Smooth muscle cell (in vitro differentiated cells): ENCODE results near the gene INSC. TPM values are rescaled to one million over a fixed set of nuclear protein-coding genes. Genes with fewer than 3 reads are reported as not detected.

ENCODE experiments used
- DNase-seq: peaks from one replicate; lab custom pipeline; 2025; ENCODE audit not compliant: unreplicated experiment; lab: John Stamatoyannopoulos, UW
- H2AFZ ChIP-seq: fragments of 200-600 bp; sonication (generic); 2 replicates; pipeline ENCODE4 v1.6.0; 2016; ENCODE audit warnings: antibody characterized with exemption, low read depth, mild to moderate bottlenecking
- H3F3A ChIP-seq: fragments of 200-600 bp; sonication (generic); 2 replicates; pipeline ENCODE4 v1.6.0; 2017; ENCODE audit warnings: antibody characterized with exemption, low read depth
- H3K27ac ChIP-seq: fragments of 200-600 bp; sonication (generic); 2 replicates; pipeline ENCODE4 v1.5.1; 2016; ENCODE audit warnings: low read depth, mild to moderate bottlenecking
- H3K27me3 ChIP-seq: fragments of 200-600 bp; sonication (generic); 2 replicates; pipeline ENCODE4 v1.6.1; 2016; ENCODE audit warnings: low read depth, mild to moderate bottlenecking
- H3K36me3 ChIP-seq: fragments of 200-600 bp; sonication (generic); 2 replicates; pipeline ENCODE4 v1.5.1; 2016; ENCODE audit warnings: low read depth
- H3K4me1 ChIP-seq: fragments of 200-600 bp; sonication (generic); 2 replicates; pipeline ENCODE4 v1.5.1; 2016; ENCODE audit warnings: low read depth
- H3K4me2 ChIP-seq: fragments of 200-600 bp; sonication (generic); 2 replicates; pipeline ENCODE4 v1.6.0; 2016; ENCODE audit warnings: mild to moderate bottlenecking
- H3K4me3 ChIP-seq: fragments of 200-600 bp; sonication (generic); 2 replicates; pipeline ENCODE4 v1.5.1; 2016; ENCODE audit warnings: mild to moderate bottlenecking
- H3K79me2 ChIP-seq: fragments of 200-600 bp; sonication (generic); 2 replicates; pipeline ENCODE4 v1.6.0; 2016; ENCODE audit warnings: low read depth, mild to moderate bottlenecking
- H3K9ac ChIP-seq: fragments of 200-600 bp; sonication (generic); 2 replicates; pipeline ENCODE4 v1.6.0; 2016; ENCODE audit warnings: low read depth
- H3K9me3 ChIP-seq: fragments of 200-600 bp; sonication (generic); replicated peaks from 2 replicates; pipeline ENCODE4 v1.5.1; 2016; ENCODE audit warnings: low read depth
- H4K20me1 ChIP-seq: fragments of 200-600 bp; sonication (generic); 2 replicates; pipeline ENCODE4 v1.6.0; 2016; ENCODE audit warnings: low read depth
- CTCF ChIP-seq: fragments of 200-600 bp; sonication (generic); IDR thresholded peaks from 2 replicates; pipeline ENCODE4 v1.5.1; 2017; ENCODE audit warnings: borderline replicate concordance, mild to moderate bottlenecking, antibody characterized with exemption; ENCODE audit not compliant: insufficient read depth, poor library complexity, severe bottlenecking
- WGBS: methylation state at CpG from one replicate; pipeline ENCODE4 v1.1.7; 2016; ENCODE audit warnings: low lambda C conversion rate; 5-methylcytosine and 5-hydroxymethylcytosine counted together
- polyA plus RNA-seq: library from polyadenylated mRNA; unstranded; fragments of >200 nt; fragmentation: Nextera tagmentation; extraction: Ambion mirVana; gene quantifications from 2 replicates; pipeline ENCODE4 v1.2.1, GENCODE V29; 2016
- total RNA-seq: library from RNA; depleted of rRNA; stranded (reverse); fragments of >200 nt; gene quantifications from 2 replicates; pipeline ENCODE4 v1.2.3, GENCODE V29; 2014

INSC gene
- total and polyA plus RNA-seq, 2 experiments from 2014 or later, result not detected

GRCh38 chr11:15194671-15195415 is 80.1 kb downstream of the INSC start:
- no peaks in the 10 kb centered on the region for H3K4me1 ChIP-seq
- H2AFZ ChIP-seq, result no peak overlapping the region
- no peak overlapping the region for H3K9ac ChIP-seq
- H3K79me2 ChIP-seq, result no peaks in the 10 kb centered on the region
- H3F3A ChIP-seq, result no peaks in the 10 kb centered on the region
- no peak overlapping the region for H3K27ac ChIP-seq
- no peak for DNase-seq
- H3K27me3 ChIP-seq, result no peaks in the 10 kb centered on the region
- no peak for TF ChIP-seq CTCF
- no peaks in the 10 kb centered on the region for H4K20me1 ChIP-seq
- H3K4me3 ChIP-seq, result no peak overlapping the region
- H3K36me3 ChIP-seq, result no peaks in the 10 kb centered on the region
- H3K4me2 ChIP-seq, result no peak overlapping the region
- 90% methylated on average over 2 of the region's 2 CpGs for WGBS
- no peaks in the 10 kb centered on the region for H3K9me3 ChIP-seq

GRCh38 chr11:15195454-15196200 is 80.9 kb downstream of the INSC start:
- WGBS, result 77% methylated on average over 2 of the region's 2 CpGs
- no peak overlapping the region for H3K9ac ChIP-seq

GRCh38 chr11:15196704-15197103 is 82.0 kb downstream of the INSC start:
- H4K20me1 ChIP-seq, result no peaks in the 10 kb centered on the region
- TF ChIP-seq CTCF, result no peak
- H3K9ac ChIP-seq, result no peak overlapping the region
- 85% methylated on average over 1 of the region's 1 CpG for WGBS
- no peaks in the 10 kb centered on the region for H3K79me2 ChIP-seq
- no peaks in the 10 kb centered on the region for H3K4me1 ChIP-seq
- no peaks in the 10 kb centered on the region for H3K36me3 ChIP-seq
- no peak overlapping the region for H3K4me3 ChIP-seq
- H3F3A ChIP-seq, result no peaks in the 10 kb centered on the region
- no peak overlapping the region for H3K27ac ChIP-seq
- H3K27me3 ChIP-seq, result no peaks in the 10 kb centered on the region
- H3K4me2 ChIP-seq, result no peak overlapping the region
- H2AFZ ChIP-seq, result no peak overlapping the region
- no peaks in the 10 kb centered on the region for H3K9me3 ChIP-seq
- no peak for DNase-seq

More at GRCh38 chr11:15195454-15196200, 80.9 kb downstream of the INSC start:
- Histone ChIP-seq H3K4me1 (no peaks in the 10 kb centered on the region), H4K20me1 (no peaks in the 10 kb centered on the region), H3K4me3 (no peak overlapping the region), H3K27me3 (no peaks in the 10 kb centered on the region), H3K9me3 (no peaks in the 10 kb centered on the region), H3K36me3 (no peaks in the 10 kb centered on the region), H3K79me2 (no peaks in the 10 kb centered on the region), H3F3A (no peaks in the 10 kb centered on the region), H2AFZ (no peak overlapping the region), H3K4me2 (no peak overlapping the region), H3K27ac (no peak overlapping the region)
- DNase-seq, result no peak
- no peak for TF ChIP-seq CTCF

GRCh38 chr11:15197696-15198095 is 83.0 kb downstream of the INSC start:
- no peak overlapping the region for H2AFZ ChIP-seq
- no peak overlapping the region for H3K9ac ChIP-seq
- WGBS, result 75% methylated on average over 2 of the region's 2 CpGs
- H3K4me2 ChIP-seq, result no peak overlapping the region
- peaks cover 8% of the 10 kb centered on the region for H3K27me3 ChIP-seq
- H3K4me3 ChIP-seq, result no peak overlapping the region
- no peaks in the 10 kb centered on the region for H3K9me3 ChIP-seq
- no peaks in the 10 kb centered on the region for H3K4me1 ChIP-seq
- no peak overlapping the region for H3K27ac ChIP-seq
- DNase-seq, result no peak
- H3F3A ChIP-seq, result no peaks in the 10 kb centered on the region
- no peaks in the 10 kb centered on the region for H3K36me3 ChIP-seq
- no peaks in the 10 kb centered on the region for H4K20me1 ChIP-seq
- no peak for TF ChIP-seq CTCF
- H3K79me2 ChIP-seq, result no peaks in the 10 kb centered on the region
